ENCODE measurements around the gene SCRN1. TPM values are rescaled to one million over a fixed set of nuclear protein-coding genes. Genes with fewer than 3 reads are reported as not detected.

SCRN1 gene
- total RNA-seq, 2 experiments from 2014 or later, result 11.5 to 14.6 TPM

DNA sequence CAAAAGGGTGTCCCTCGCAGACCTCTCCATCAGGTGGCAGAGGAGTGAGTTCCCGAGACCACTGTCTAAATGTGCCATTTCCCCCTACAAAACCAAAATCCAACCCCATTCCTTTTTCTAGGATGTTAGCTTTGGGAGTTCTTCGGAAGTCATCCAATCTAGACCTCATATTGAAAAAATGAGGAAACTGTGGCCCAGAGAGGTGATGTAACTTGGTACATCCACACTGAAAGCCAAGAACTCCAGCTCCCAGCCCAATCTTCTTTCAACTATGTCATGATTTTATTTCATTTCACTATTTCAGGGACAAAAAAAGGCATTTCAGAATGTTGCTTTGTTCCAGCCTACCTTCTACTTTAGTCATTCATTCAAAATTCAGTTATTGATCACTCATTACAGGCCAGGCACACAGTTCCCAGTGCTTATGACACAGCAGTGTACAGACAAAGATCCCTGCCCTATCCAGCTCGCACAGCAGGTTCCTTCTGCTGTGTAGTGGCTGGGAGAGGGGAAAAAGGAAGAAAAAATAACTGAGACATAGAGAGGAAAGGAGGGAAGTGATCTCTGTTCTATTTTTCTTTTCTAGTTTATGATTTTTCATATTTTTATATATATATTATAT is 35.8 kb downstream of the SCRN1 start:
- no peak for DNase-seq
- Mint-ChIP-seq H3K4me1 (peaks cover 35% of the 10 kb centered on the region), H3K36me3 (peaks cover 18% of the 10 kb centered on the region), H3K27me3 (no peaks in the 10 kb centered on the region), H3K27ac (no peak overlapping the region), H3K4me3 (no peak overlapping the region), H3K9me3 (peaks cover 1% of the 10 kb centered on the region)
- ATAC-seq (ENCODE audit: low read depth), result no peak
- POLR2A ChIA-PET, result no interaction called here

GRCh38 chr7:29951206-29951605 is 38.4 kb downstream of the SCRN1 start:
- H3K36me3 Mint-ChIP-seq, result peaks cover 16% of the 10 kb centered on the region
- H3K4me1 Mint-ChIP-seq, result peaks cover 23% of the 10 kb centered on the region
- peaks cover 1% of the 10 kb centered on the region for H3K9me3 Mint-ChIP-seq
- DNase-seq (no peak), ATAC-seq (ENCODE audit: low read depth) (no peak)
- POLR2A ChIA-PET, result no interaction called here
- H3K4me3 Mint-ChIP-seq, result no peak overlapping the region
- no peaks in the 10 kb centered on the region for H3K27me3 Mint-ChIP-seq
- no peak overlapping the region for H3K27ac Mint-ChIP-seq

- H3K36me3 Mint-ChIP-seq, result peaks cover 16% of the 10 kb centered on the region
- peaks cover 1% of the 10 kb centered on the region for H3K9me3 Mint-ChIP-seq
- POLR2A ChIA-PET, result no interaction called here
- peaks cover 16% of the 10 kb centered on the region for H3K4me1 Mint-ChIP-seq
- H3K27ac Mint-ChIP-seq, result no peak overlapping the region
- no peaks in the 10 kb centered on the region for H3K27me3 Mint-ChIP-seq
- H3K4me3 Mint-ChIP-seq, result no peak overlapping the region
- ATAC-seq (ENCODE audit: low read depth) (no peak), DNase-seq (no peak)
These were observed 39.1 kb downstream of the SCRN1 start for GRCh38 chr7:29950480-29950879.

GRCh38 chr7:29948587-29948986 is 41.0 kb downstream of the SCRN1 start:
- no peak for ATAC-seq (ENCODE audit: low read depth)
- peaks cover under 1% of the 10 kb centered on the region for H3K4me1 Mint-ChIP-seq
- POLR2A ChIA-PET, result no interaction called here
- peaks cover 12% of the 10 kb centered on the region for H3K36me3 Mint-ChIP-seq
- H3K9me3 Mint-ChIP-seq, result peaks cover 1% of the 10 kb centered on the region
- DNase-seq, result no peak
- no peak overlapping the region for H3K4me3 Mint-ChIP-seq
- H3K27ac Mint-ChIP-seq, result no peak overlapping the region
- H3K27me3 Mint-ChIP-seq, result no peaks in the 10 kb centered on the region

DNA sequence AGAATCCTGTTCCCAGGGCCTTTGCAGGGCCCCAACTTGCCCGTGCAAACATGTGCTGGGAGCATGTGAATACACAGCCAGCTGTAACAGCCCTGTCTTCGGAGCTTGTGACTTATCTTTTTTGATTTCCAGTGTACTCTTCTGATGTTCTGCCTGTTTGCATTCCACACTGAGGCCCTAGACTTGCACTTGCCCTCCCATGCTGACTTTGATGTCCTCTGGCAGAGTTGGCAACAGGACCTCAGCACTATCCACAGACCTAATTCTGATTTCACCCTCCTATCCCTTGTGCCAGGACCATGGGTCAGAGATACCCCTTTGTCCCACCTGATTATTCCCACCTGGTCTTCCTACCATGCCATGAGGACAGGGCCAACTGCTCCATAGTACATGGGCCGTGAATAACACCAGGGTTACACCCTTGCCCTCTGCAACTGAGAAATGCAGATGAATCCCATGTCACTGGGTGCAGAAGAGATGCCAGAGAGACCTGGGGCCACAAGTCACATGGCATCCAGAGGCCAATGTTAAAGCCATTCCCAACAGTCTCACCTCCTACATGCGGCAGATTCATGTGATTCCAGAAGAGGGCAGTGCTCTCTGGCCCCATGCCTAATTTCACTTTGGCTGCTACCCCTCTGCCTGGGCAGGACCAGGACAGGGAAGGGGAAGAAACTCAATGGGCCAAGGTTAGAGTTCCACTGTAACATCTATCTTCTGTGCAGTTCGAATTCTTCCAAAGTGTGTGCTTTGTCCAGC is 43.0 kb downstream of the SCRN1 start:
- no peak for DNase-seq
- POLR2A ChIA-PET, result no interaction called here
- Mint-ChIP-seq H3K27ac (no peak overlapping the region), H3K9me3 (peaks cover 1% of the 10 kb centered on the region), H3K4me3 (no peak overlapping the region), H3K36me3 (peaks cover 5% of the 10 kb centered on the region), H3K27me3 (no peaks in the 10 kb centered on the region), H3K4me1 (no peaks in the 10 kb centered on the region)
- no peak for ATAC-seq (ENCODE audit: low read depth)

- no peaks in the 10 kb centered on the region for H3K4me1 Mint-ChIP-seq
- POLR2A ChIA-PET, result interaction anchor here (0.7 kb wide), 1 partner anchor 7 kb away, joined by 3 read pairs; no protein-coding TSS in a partner anchor
- H3K4me3 Mint-ChIP-seq, result no peak overlapping the region
- no peaks in the 10 kb centered on the region for H3K36me3 Mint-ChIP-seq
- no peak overlapping the region for H3K27ac Mint-ChIP-seq
- ATAC-seq (ENCODE audit: low read depth), result no peak
- no peaks in the 10 kb centered on the region for H3K27me3 Mint-ChIP-seq
- no peak for DNase-seq
- no peaks in the 10 kb centered on the region for H3K9me3 Mint-ChIP-seq
These were observed 44.3 kb downstream of the SCRN1 start for GRCh38 chr7:29945259-29945809.

GRCh38 chr7:29940199-29940598 is 49.4 kb downstream of the SCRN1 start:
- POLR2A ChIA-PET, result no interaction called here

DNA sequence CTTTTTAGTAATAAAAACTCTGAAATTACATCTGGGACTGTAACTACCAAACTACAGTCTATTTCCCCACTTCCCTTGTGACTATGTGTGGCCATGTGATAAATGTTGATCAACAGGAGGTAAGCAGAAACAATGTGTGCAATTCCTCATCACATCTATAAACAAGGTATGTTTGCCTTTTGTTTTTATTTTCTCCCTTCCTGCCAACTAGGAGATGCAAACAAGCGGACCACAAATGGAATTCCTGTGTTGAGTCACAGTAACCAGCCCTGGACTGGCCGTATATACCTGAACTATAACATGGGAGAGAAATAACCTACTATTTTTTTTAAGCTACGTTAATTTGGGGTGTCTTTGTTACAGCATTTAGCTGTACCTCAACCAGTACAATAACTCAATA is 52.5 kb downstream of the SCRN1 start:
- no peak for ATAC-seq (ENCODE audit: low read depth)
- Mint-ChIP-seq H3K27ac (no peak overlapping the region), H3K27me3 (no peaks in the 10 kb centered on the region), H3K4me3 (no peak overlapping the region), H3K4me1 (no peaks in the 10 kb centered on the region), H3K9me3 (no peaks in the 10 kb centered on the region), H3K36me3 (peaks cover 3% of the 10 kb centered on the region)
- no peak for DNase-seq
- POLR2A ChIA-PET, result no interaction called here

More at GRCh38 chr7:29940199-29940598, 49.4 kb downstream of the SCRN1 start:
- H3K4me1 Mint-ChIP-seq, result no peaks in the 10 kb centered on the region
- peaks cover 3% of the 10 kb centered on the region for H3K36me3 Mint-ChIP-seq
- no peaks in the 10 kb centered on the region for H3K9me3 Mint-ChIP-seq
- no peaks in the 10 kb centered on the region for H3K27me3 Mint-ChIP-seq
- no peak for ATAC-seq (ENCODE audit: low read depth)
- DNase-seq, result no peak
- H3K4me3 Mint-ChIP-seq, result no peak overlapping the region
- no peak overlapping the region for H3K27ac Mint-ChIP-seq

DNA sequence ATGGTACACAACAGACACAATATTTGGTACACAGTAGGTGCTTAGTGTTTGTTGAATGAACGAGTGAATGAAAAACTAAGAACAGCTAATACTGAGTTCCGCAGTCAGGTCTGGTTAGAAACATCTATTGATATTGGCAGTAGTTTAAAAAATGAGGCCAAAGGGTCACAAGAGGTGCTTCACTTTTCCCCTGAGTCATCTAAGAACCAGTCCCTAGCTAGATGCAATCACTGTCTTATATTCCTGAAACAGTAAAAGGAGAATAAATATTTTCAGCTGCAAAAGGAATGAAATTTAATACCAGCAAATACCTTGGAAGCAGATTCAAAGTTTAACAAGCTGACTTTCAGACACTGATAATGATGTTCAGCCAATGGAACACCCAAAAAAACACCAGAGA is 54.5 kb downstream of the SCRN1 start:
- DNase-seq, result no peak
- H3K4me1 Mint-ChIP-seq, result no peaks in the 10 kb centered on the region
- no peak overlapping the region for H3K27ac Mint-ChIP-seq
- no peak for ATAC-seq (ENCODE audit: low read depth)
- peaks cover 2% of the 10 kb centered on the region for H3K36me3 Mint-ChIP-seq
- no peak overlapping the region for H3K4me3 Mint-ChIP-seq
- H3K27me3 Mint-ChIP-seq, result no peaks in the 10 kb centered on the region
- POLR2A ChIA-PET, result no interaction called here
- H3K9me3 Mint-ChIP-seq, result no peaks in the 10 kb centered on the region

DNA sequence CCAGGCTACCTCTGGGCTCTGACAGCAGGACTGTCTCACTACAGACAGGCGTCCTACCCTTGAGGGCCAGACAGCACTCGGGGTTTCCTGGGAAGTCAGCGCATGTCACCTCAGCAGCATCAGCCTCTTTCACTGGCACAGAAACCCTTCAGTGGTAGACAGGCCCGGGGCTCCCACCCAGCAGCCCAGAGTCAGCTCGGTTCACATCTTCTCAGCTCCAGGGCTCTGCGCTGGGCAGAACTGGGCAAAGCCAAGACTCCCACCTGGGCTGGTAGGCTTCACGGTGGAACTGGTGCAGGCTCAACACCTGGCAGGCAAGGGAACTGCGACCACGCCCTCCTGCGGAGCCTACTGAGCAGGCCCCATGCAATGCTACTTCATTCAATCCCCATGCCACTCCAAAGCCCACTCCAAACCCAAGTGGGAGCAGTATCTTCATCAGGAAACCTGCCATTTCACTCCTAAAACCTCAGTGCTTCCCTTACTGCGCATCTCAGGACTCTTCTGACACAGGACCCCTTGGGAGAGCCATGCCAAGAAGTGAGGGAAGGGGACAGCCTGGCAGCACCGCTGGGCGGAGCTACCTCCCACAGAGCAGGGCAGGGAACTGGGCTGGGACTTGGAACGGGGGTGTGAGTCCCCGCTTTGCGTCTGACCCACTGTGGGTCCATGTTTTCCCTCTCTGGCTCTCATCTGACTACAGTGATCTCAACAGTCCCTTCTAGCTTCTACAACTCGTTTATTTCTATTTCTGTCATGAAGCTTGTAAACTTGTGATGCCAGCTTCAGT is 60.4 kb downstream of the SCRN1 start:
- POLR2A ChIA-PET, result interaction anchor here (0.6 kb wide), 1 partner anchor 177 kb away, joined by 3 read pairs; no protein-coding TSS in a partner anchor
- ATAC-seq (ENCODE audit: low read depth), result no peak
- Mint-ChIP-seq H3K27ac (no peak overlapping the region), H3K36me3 (no peaks in the 10 kb centered on the region), H3K27me3 (no peaks in the 10 kb centered on the region), H3K4me1 (no peaks in the 10 kb centered on the region), H3K4me3 (no peak overlapping the region), H3K9me3 (no peaks in the 10 kb centered on the region)
- DNase-seq, result no peak

- no peaks in the 10 kb centered on the region for H3K4me1 Mint-ChIP-seq
- POLR2A ChIA-PET, result no interaction called here
- ATAC-seq (ENCODE audit: low read depth) (no peak), DNase-seq (no peak)
- H3K9me3 Mint-ChIP-seq, result no peaks in the 10 kb centered on the region
- no peaks in the 10 kb centered on the region for H3K36me3 Mint-ChIP-seq
- no peaks in the 10 kb centered on the region for H3K27me3 Mint-ChIP-seq
- no peak overlapping the region for H3K27ac Mint-ChIP-seq
- no peak overlapping the region for H3K4me3 Mint-ChIP-seq
These were observed 62.9 kb downstream of the SCRN1 start for GRCh38 chr7:29926741-29927140.

DNA sequence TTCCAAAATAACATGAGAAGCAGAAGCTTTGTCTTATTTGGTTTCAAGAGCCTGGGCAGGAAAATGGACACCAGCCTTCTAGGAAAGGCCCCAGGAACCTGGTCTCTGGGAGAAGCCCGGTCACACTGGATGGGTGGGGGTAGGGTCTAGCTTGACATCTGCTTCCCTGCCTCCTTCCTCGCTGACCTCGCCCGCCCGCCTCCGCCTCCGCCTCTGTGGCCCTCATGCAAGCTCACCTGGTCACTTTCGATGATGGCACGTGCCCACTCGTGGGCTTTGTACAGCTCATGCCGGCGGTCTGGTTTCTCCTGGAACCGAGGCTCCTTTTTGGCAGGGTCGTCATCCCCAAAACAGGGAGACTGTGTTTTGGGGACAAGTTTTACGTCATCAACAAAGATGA is 63.4 kb downstream of the SCRN1 start:
- Mint-ChIP-seq H3K9me3 (no peaks in the 10 kb centered on the region), H3K27me3 (no peaks in the 10 kb centered on the region)
- POLR2A ChIA-PET, result no interaction called here

DNA sequence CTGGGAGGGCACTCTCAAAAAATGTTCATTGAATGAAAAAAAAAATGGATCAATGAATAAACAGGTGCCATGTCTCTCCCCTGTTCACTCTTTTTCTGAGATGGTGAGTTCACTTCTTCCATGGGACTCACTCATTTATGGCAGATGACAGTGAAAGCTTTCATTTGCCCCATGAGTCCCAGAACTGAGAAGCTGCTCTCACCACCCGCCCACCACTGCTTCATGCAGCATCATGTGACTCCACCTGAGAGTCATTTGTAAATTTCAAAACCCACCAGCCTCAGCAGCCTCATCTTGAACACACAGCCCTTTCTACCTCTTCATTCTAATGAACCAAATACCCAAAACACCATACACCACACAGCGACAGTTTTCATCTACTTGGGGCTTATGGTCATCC is 64.9 kb downstream of the SCRN1 start:
- DNase-seq (no peak), ATAC-seq (ENCODE audit: low read depth) (no peak)
- Mint-ChIP-seq H3K4me3 (no peak overlapping the region), H3K27me3 (no peaks in the 10 kb centered on the region), H3K9me3 (no peaks in the 10 kb centered on the region), H3K4me1 (no peaks in the 10 kb centered on the region), H3K27ac (no peak overlapping the region), H3K36me3 (no peaks in the 10 kb centered on the region)
- POLR2A ChIA-PET, result no interaction called here

More for the DNA sequence above, 63.4 kb downstream of the SCRN1 start:
- ATAC-seq (ENCODE audit: low read depth), result no peak
- no peak overlapping the region for H3K4me3 Mint-ChIP-seq
- no peaks in the 10 kb centered on the region for H3K36me3 Mint-ChIP-seq
- no peaks in the 10 kb centered on the region for H3K4me1 Mint-ChIP-seq
- DNase-seq, result no peak
- H3K27ac Mint-ChIP-seq, result no peak overlapping the region
